ENCODE measurements around the gene SANBR.
"Not testable (repeated sequence)": the region's sequence is repeated elsewhere in the genome, so short reads cannot be mapped to it uniquely, and the experiment has no call there.

SANBR gene

GRCh38 chr2:61065714-61066709, at the start of gene SANBR:
Gene SANBR (plus strand): TSS chr2:61065871. CDS start chr2:61070351, 4,480 bp downstream.
- DNase-seq: peak; percentile 97 to 98 (median 97)

- DNase-seq: peak in 1 of 3 experiments; percentile 54
Measured at GRCh38 chr2:61015976-61016375, 49.7 kb upstream of the SANBR start.

GRCh38 chr2:61016392-61017002, 49.2 kb upstream of the SANBR start:
- peak in 1 of 3 experiments; percentile 62 for DNase-seq

- DNase-seq: peak; percentile 91 to 98 (median 96)
Measured at GRCh38 chr2:61017003-61017555, 48.6 kb upstream of the SANBR start.

- peak; percentile 86 to 98 (median 95) for DNase-seq
Measured at GRCh38 chr2:61017556-61018317, 47.9 kb upstream of the SANBR start, which contains the start of the genes PEX13 and PUS10. Gene PEX13 (plus strand): TSS chr2:61017720. CDS start chr2:61017760, 40 bp downstream. Gene PUS10 (minus strand): TSS chr2:61018255. CDS start chr2:61011890, 6,365 bp downstream.

GRCh38 chr2:61018318-61018755, 47.3 kb upstream of the SANBR start:
- DNase-seq: no peak

- DNase-seq: no peak
Measured at GRCh38 chr2:61018798-61019197, 46.9 kb upstream of the SANBR start.

GRCh38 chr2:61021228-61021660, 44.4 kb upstream of the SANBR start:
- DNase-seq: no peak

- DNase-seq: no peak
Measured at GRCh38 chr2:61023670-61024069, 42.0 kb upstream of the SANBR start.

GRCh38 chr2:61029533-61029932, 36.1 kb upstream of the SANBR start:
- no peak for DNase-seq

- DNase-seq: not testable (repeated sequence)
Measured at GRCh38 chr2:61034592-61034991, 31.1 kb upstream of the SANBR start.

- DNase-seq: not testable (repeated sequence)
Measured at GRCh38 chr2:61036643-61037042, 29.0 kb upstream of the SANBR start.

- no peak for DNase-seq
Measured at GRCh38 chr2:61042807-61043206, 22.9 kb upstream of the SANBR start.

- no peak for DNase-seq
Measured at GRCh38 chr2:61044636-61045035, 21.0 kb upstream of the SANBR start.

GRCh38 chr2:61045226-61045625, 20.4 kb upstream of the SANBR start:
- DNase-seq: no peak

- DNase-seq: no peak
Measured at GRCh38 chr2:61045999-61046398, 19.7 kb upstream of the SANBR start.

- no peak for DNase-seq
Measured at GRCh38 chr2:61055557-61055956, 10.1 kb upstream of the SANBR start.

GRCh38 chr2:61057562-61057961, 8.1 kb upstream of the SANBR start:
- DNase-seq: no peak

GRCh38 chr2:61059382-61059781, 6.3 kb upstream of the SANBR start:
- no peak for DNase-seq

GRCh38 chr2:61074100-61074499, 8.4 kb downstream of the SANBR start:
- no peak for DNase-seq

- DNase-seq: no peak
Measured at GRCh38 chr2:61085883-61086282, 20.2 kb downstream of the SANBR start.

GRCh38 chr2:61089797-61090196, 24.1 kb downstream of the SANBR start:
- no peak for DNase-seq
